ENCODE measurements around the gene CD300A. TPM values are rescaled to one million over a fixed set of nuclear protein-coding genes. Genes with fewer than 3 reads are reported as not detected.

Gene CD300A
- total RNA-seq, 1 donor from 2014 or later: not detected

- DNase-seq (ENCODE audit: low read depth, low spot score): peak; percentile 19
These were observed 12.0 kb upstream of the CD300A start for GRCh38 chr17:74454197-74455024.

GRCh38 chr17:74455025-74455545, 11.3 kb upstream of the CD300A start:
- no peak for DNase-seq (ENCODE audit: low read depth, low spot score)

GRCh38 chr17:74455821-74456220, 10.6 kb upstream of the CD300A start:
- DNase-seq (ENCODE audit: low read depth, low spot score): no peak

- no peak for DNase-seq (ENCODE audit: low read depth, low spot score)
These were observed 9.2 kb upstream of the CD300A start for GRCh38 chr17:74457146-74457819.

GRCh38 chr17:74457820-74458166, 8.6 kb upstream of the CD300A start:
- no peak for DNase-seq (ENCODE audit: low read depth, low spot score)

GRCh38 chr17:74458835-74459234, 7.6 kb upstream of the CD300A start:
- no peak for DNase-seq (ENCODE audit: low read depth, low spot score)

- DNase-seq (ENCODE audit: low read depth, low spot score): no peak
These were observed 6.8 kb upstream of the CD300A start for GRCh38 chr17:74459622-74460021.

GRCh38 chr17:74460241-74460640, 6.2 kb upstream of the CD300A start:
- no peak for DNase-seq (ENCODE audit: low read depth, low spot score)

GRCh38 chr17:74460996-74461395, 5.4 kb upstream of the CD300A start:
- DNase-seq (ENCODE audit: low read depth, low spot score): no peak

GRCh38 chr17:74461611-74462010, 4.8 kb upstream of the CD300A start:
- DNase-seq (ENCODE audit: low read depth, low spot score): no peak

GRCh38 chr17:74464730-74465377, 1.6 kb upstream of the CD300A start:
- DNase-seq (ENCODE audit: low read depth, low spot score): no peak

GRCh38 chr17:74465378-74466110, 890 bp upstream of the CD300A start:
- no peak for DNase-seq (ENCODE audit: low read depth, low spot score)

GRCh38 chr17:74466828-74467184, 372 bp downstream of the CD300A start:
- DNase-seq (ENCODE audit: low read depth, low spot score): no peak

GRCh38 chr17:74467221-74467951, 952 bp downstream of the CD300A start:
- no peak for DNase-seq (ENCODE audit: low read depth, low spot score)

- DNase-seq (ENCODE audit: low read depth, low spot score): no peak
These were observed 4.9 kb downstream of the CD300A start for GRCh38 chr17:74471341-74471740.

- no peak for DNase-seq (ENCODE audit: low read depth, low spot score)
These were observed 6.5 kb downstream of the CD300A start for GRCh38 chr17:74472890-74473289.

- no peak for DNase-seq (ENCODE audit: low read depth, low spot score)
These were observed 6.9 kb downstream of the CD300A start for GRCh38 chr17:74473294-74473693.

- no peak for DNase-seq (ENCODE audit: low read depth, low spot score)
These were observed 7.8 kb downstream of the CD300A start for GRCh38 chr17:74474043-74474792.

- DNase-seq (ENCODE audit: low read depth, low spot score): no peak
These were observed 8.8 kb downstream of the CD300A start for GRCh38 chr17:74475189-74475588.

- DNase-seq (ENCODE audit: low read depth, low spot score): no peak
These were observed 11.0 kb downstream of the CD300A start for GRCh38 chr17:74477411-74477810.
